ENCODE results near the gene SFMBT2.

DNA sequence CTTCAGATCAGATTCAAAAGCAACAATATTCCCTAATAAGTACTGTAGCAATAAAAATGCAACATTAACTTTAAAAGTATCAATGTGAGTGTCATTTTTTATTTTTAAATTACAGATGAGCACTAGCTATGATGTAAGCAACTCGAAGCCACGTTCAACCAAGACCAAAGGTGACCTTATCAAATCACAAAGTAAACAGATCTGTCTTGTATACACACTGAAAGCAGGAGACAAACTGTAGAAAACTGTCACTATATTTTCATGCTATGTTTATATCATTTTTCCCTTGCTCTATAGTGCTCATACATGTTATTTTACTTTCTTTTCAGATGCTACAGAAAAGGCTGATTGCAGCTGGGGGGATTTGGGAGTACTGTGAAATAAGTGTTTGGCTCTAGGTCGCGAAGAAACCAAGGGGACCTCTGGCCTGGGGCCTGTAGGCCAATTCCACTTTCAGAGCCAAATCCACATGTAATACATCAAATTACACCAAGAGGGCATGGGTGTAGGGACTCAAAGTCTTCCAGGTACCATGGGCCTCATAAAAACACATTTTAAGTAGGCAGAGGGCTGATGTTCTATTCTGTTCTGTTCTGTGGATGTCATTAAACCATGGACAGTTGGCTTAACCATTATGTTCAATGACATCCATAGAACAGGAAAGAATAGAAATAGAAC lies 245.2 kb downstream of the SFMBT2 start:
- TF ChIP-seq, protein P1, sequence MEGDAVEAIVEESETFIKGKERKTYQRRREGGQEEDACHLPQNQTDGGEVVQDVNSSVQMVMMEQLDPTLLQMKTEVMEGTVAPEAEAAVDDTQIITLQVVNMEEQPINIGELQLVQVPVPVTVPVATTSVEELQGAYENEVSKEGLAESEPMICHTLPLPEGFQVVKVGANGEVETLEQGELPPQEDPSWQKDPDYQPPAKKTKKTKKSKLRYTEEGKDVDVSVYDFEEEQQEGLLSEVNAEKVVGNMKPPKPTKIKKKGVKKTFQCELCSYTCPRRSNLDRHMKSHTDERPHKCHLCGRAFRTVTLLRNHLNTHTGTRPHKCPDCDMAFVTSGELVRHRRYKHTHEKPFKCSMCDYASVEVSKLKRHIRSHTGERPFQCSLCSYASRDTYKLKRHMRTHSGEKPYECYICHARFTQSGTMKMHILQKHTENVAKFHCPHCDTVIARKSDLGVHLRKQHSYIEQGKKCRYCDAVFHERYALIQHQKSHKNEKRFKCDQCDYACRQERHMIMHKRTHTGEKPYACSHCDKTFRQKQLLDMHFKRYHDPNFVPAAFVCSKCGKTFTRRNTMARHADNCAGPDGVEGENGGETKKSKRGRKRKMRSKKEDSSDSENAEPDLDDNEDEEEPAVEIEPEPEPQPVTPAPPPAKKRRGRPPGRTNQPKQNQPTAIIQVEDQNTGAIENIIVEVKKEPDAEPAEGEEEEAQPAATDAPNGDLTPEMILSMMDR (conservative IDR thresholded peaks at IDR 0.05; ENCODE audit: low read length) = no peak
- TF ChIP-seq EZH2phosphoT487 (IDR thresholded peaks at IDR 0.05; ENCODE audit: borderline replicate concordance, low read depth, low read length) = no peak

All from OCI-LY7 (cell line).